Stimulated activated naive CD8-positive, alpha-beta T cell treated with anti-CD3 and anti-CD28 coated beads, Interleukin-15, Interleukin-2, amounts not matched to agents 100 ng/mL and 50 ng/mL, for 24 hours (primary cell): Measurements from ENCODE around the gene DCHS1.

Experiments
- H3K27ac Mint-ChIP-seq: one replicate; pipeline ENCODE4 v1.8.0; 2021; ENCODE audit warnings: mild to moderate bottlenecking, mixed read lengths
- H3K27me3 Mint-ChIP-seq: one replicate; pipeline ENCODE4 v1.8.0; 2021; ENCODE audit warnings: mixed read lengths
- H3K36me3 Mint-ChIP-seq: one replicate; pipeline ENCODE4 v1.8.0; 2021; ENCODE audit warnings: low read depth, mixed read lengths
- H3K4me1 Mint-ChIP-seq: one replicate; pipeline ENCODE4 v1.8.0; 2021; ENCODE audit warnings: low read depth, mixed read lengths
- H3K4me3 Mint-ChIP-seq: one replicate; pipeline ENCODE4 v1.8.0; 2021; ENCODE audit warnings: mild to moderate bottlenecking, mixed read lengths
- H3K9me3 Mint-ChIP-seq: one replicate; pipeline ENCODE4 v1.8.0; 2021; ENCODE audit warnings: mixed read lengths

DCHS1 gene

DNA sequence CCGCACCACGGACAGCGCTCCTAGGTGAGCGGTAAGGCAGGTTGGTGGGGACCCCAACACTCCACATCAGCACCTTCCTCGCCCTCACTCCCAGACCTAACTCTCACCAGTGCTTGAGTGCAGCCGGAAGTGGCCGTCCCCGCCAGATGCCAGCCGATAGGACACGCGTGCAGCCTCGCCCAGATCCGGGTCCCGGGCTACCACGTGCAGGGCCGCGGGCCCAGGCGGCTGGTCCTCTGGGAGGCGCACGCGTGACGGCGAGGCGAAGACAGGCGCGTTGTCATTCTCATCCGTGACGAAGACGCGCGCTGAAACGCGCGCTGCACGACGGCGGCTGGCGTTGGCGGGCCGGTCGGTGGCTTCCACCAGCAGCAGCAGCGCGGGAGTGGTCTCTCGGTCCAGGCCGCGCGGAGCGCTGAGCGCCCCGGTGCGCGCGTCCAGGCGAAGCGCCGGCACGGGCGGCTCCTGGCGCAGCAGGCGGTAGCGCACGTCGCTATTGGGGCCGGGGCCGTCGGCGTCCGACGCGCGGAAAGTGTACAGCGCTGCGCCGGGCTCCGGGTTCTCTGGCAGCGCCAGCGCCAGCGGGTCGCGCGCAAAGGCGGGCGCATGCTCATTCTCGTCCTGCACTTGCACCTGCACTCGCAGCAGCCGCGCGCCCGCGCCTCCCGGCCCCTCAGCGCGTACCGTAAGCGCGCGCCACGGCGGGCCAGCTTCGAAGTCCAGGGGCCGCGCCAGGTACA is 25.5 kb downstream of the DCHS1 start:
- Mint-ChIP-seq H3K9me3 (no peaks in the 10 kb centered on the region), H3K27me3 (no peaks in the 10 kb centered on the region), H3K27ac (no peak overlapping the region), H3K36me3 (no peaks in the 10 kb centered on the region), H3K4me1 (peaks cover 22% of the 10 kb centered on the region), H3K4me3 (no peak overlapping the region)

DNA sequence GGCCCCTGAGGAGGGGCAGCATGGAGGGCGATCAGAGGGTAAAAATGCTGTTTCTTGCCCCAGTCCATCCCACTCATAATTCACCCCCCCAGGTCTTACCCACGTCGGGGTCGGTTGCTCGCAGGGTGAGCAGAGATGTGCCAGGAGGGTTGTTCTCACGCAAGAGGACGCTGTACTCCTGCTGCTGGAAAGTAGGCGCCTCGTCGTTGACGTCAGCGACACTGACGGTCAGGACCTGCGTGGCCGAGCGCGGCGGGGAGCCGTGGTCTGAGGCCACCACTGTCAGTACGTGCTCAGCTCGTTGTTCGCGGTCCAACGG is 26.1 kb downstream of the DCHS1 start:
- Mint-ChIP-seq H3K27ac (no peak overlapping the region), H3K9me3 (no peaks in the 10 kb centered on the region), H3K4me1 (peaks cover 22% of the 10 kb centered on the region), H3K27me3 (no peaks in the 10 kb centered on the region), H3K36me3 (no peaks in the 10 kb centered on the region), H3K4me3 (no peak overlapping the region)

DNA sequence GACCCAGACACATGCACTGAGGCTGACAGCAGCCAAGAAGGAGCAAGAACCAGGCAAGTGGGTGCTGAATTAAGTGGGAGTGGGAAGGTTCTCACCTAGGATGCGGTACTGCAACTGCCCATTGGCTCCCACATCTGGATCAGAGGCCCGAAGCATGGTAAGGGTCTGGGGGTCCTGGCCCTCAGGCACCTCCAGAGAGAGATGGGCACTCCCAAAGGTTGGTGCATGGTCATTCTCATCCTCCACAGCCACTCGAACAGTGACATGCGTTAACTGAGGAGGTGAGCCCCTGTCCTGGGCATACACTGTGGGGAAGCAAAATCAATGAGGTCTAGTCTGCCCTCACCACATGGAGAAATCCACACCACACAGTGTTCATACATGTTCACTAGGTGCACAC is 27.1 kb downstream of the DCHS1 start:
- Mint-ChIP-seq H3K9me3 (no peaks in the 10 kb centered on the region), H3K27me3 (no peaks in the 10 kb centered on the region), H3K27ac (no peak overlapping the region), H3K36me3 (no peaks in the 10 kb centered on the region), H3K4me3 (no peak overlapping the region), H3K4me1 (peaks cover 22% of the 10 kb centered on the region)

DNA sequence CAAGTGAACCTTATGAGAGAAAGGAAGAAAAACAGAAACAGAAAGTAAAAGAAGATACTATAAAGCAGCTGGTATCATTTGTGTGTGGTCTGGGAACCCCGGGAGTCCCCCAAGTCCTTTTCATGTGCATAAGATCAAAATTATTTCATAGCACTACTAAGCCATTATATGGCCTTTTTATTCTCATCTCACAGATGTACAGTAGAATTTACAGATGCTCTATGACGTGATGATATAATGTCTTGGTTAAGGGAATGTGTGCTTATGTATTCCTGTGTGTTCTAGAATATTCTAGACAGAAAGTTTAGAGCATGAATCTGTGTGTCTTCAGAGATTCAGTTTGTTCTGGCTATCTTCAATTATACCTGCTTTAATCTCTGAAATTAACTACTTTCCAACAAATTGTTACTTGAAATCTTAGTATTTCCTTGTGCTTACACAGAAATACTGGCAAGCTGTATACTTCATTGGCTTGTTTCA is 27.8 kb downstream of the DCHS1 start:
- H3K27me3 Mint-ChIP-seq = no peaks in the 10 kb centered on the region
- peaks cover 22% of the 10 kb centered on the region for H3K4me1 Mint-ChIP-seq
- H3K4me3 Mint-ChIP-seq = no peak overlapping the region
- no peaks in the 10 kb centered on the region for H3K9me3 Mint-ChIP-seq
- H3K36me3 Mint-ChIP-seq = no peaks in the 10 kb centered on the region
- peak overlapping the region; percentile 58 for H3K27ac Mint-ChIP-seq

DNA sequence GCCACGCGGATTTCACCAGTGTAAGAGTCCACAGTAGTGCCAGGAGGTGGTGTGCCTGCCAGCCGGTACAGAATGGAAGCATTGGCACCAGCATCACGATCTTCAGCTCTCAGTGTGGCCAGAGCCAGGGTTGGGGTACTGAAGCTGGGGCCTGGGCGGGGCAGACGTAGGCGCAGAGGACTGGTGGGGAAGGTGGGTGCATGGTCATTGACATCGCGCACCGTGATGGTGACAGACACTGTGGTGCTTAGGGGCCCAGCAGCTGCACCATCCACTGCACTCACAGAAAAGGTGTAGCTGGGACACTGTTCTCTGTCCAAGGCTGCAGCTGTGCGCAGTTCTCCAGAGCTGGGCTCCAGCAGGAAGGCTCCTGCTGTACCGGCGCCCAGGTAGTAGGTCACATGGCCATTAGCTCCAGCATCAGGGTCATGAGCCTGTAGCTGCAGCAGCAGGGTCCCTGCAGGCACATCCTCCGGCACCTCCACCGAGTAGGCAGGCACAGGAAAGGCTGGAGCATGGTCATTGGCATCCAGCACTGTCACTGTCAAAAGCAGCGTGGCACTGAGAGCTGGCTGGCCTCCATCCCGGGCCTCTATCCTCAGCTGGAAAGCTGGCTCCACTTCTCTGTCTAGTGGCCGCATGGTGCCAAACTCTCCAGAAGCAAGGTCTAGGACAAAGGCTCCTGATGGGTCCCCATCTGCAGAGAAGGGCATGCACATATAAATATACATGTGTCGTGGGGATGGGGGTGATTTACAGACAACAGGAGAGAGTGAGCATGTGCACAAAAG is 28.4 kb downstream of the DCHS1 start:
- H3K4me3 Mint-ChIP-seq = no peak overlapping the region
- H3K27ac Mint-ChIP-seq = peak overlapping the region; percentile 58
- no peaks in the 10 kb centered on the region for H3K36me3 Mint-ChIP-seq
- no peaks in the 10 kb centered on the region for H3K27me3 Mint-ChIP-seq
- peaks cover 16% of the 10 kb centered on the region for H3K4me1 Mint-ChIP-seq
- no peaks in the 10 kb centered on the region for H3K9me3 Mint-ChIP-seq

DNA sequence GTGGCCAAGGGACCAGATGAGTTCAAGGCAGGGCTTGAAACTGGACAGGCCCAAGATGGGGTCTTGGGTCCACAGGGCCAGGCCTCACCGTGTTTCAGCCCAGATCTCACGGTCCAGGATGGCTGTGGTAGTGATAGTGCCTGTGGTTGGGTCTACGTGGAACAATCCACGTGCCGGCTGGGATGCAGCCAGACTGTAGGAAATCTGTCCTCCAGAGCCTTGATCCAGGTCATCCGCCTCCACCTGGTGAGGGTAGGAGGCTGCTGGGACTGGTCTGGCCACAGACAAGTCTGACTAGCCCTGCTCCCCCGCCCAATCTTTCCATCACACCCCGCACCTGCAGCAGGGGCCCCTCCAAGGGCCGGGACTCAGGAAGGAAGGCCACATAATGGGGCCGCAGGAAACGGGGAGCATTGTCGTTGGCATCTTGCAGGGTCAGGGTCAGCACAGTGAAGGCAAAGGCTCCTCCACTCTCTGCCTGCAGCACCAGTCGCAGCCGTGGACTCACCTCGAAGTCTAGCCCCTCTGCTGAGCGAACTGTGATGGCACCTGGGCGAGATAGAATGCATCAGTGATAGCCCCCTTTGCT is 29.7 kb downstream of the DCHS1 start:
- Mint-ChIP-seq H3K36me3 (no peaks in the 10 kb centered on the region), H3K9me3 (no peaks in the 10 kb centered on the region), H3K27ac (no peak overlapping the region), H3K4me1 (peaks cover 16% of the 10 kb centered on the region), H3K4me3 (no peak overlapping the region), H3K27me3 (no peaks in the 10 kb centered on the region)

DNA sequence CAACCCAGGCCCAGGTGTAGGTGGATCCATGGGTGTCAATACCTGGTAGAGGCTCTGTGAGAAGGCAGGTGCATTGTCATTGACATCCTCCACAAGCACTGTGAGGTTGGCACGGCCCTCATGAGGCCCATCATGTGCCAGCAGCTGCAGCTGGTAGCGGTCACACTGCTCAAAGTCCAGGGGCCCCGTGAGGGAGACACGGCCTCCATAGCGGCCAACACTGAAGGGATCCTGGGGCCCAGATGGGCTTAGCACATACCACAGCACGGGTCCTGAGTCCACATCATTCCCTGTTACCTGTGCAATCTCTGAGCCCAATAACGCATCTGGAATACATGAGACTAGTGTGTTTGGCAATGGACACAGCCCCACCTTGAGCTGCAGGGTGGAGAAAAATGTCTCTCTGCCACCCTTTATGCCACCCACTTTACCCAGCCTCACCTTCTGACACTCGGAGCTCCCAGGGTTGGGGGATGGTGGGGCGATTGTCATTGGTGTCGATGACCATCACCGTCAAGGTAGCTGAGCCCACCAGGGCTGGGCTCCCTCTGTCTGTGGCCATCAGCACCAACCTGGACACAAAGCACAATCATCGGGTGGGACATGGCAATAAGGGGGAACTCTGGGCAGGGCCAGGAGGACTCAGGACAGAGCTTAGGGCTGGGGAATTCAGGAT is 30.3 kb downstream of the DCHS1 start:
- Mint-ChIP-seq H3K27me3 (no peaks in the 10 kb centered on the region), H3K4me1 (peaks cover 16% of the 10 kb centered on the region), H3K9me3 (no peaks in the 10 kb centered on the region), H3K36me3 (no peaks in the 10 kb centered on the region), H3K4me3 (no peak overlapping the region), H3K27ac (no peak overlapping the region)

DNA sequence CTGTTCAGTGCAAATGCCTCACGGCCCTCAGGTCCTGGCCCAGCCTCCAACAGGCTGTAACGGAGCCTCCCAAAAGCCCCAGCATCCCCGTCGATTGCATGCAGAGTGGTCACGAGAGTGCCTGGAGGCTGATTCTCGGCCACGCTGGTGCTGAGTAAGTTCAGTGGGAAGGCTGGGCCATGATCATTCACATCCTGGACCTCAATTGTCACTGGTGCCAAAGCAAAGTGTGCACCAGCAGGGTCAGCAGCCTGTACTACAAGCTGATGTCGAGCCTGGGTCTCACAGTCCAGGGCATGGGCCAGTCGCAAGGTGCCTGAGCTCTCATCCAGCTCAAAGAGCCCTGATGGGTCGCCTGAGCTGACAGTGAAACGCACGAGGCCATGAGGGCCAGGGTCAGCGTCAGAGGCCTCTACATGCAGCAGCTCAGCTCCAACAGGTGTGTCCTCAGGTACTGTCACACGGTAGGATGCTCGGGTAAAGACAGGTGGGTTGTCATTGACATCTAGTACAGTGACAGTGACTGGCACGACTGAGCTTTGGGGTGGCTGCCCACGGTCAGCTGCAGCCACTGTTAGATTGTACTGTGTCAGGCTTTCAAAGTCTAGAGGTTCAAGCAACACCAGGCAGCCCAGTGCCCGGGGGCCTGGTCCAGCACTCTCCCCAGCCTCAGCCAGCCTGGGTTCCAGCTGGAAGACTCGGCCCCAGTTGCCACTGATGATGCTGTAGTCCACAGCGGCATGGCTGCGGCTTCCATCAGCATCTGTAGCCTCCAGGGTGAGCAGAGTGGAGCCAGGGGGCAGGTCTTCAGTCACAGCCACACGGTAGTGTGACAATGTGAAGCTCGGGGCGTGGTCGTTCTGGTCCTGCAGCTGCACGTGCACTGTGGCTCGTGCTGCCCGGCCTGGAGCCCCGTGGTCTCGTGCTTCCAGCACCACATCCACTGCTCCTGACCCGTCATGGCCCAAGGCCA is 31.9 kb downstream of the DCHS1 start:
- H3K27me3 Mint-ChIP-seq = no peaks in the 10 kb centered on the region
- H3K4me3 Mint-ChIP-seq = no peak overlapping the region
- no peaks in the 10 kb centered on the region for H3K36me3 Mint-ChIP-seq
- H3K4me1 Mint-ChIP-seq = peaks cover 16% of the 10 kb centered on the region
- no peaks in the 10 kb centered on the region for H3K9me3 Mint-ChIP-seq
- no peak overlapping the region for H3K27ac Mint-ChIP-seq

DNA sequence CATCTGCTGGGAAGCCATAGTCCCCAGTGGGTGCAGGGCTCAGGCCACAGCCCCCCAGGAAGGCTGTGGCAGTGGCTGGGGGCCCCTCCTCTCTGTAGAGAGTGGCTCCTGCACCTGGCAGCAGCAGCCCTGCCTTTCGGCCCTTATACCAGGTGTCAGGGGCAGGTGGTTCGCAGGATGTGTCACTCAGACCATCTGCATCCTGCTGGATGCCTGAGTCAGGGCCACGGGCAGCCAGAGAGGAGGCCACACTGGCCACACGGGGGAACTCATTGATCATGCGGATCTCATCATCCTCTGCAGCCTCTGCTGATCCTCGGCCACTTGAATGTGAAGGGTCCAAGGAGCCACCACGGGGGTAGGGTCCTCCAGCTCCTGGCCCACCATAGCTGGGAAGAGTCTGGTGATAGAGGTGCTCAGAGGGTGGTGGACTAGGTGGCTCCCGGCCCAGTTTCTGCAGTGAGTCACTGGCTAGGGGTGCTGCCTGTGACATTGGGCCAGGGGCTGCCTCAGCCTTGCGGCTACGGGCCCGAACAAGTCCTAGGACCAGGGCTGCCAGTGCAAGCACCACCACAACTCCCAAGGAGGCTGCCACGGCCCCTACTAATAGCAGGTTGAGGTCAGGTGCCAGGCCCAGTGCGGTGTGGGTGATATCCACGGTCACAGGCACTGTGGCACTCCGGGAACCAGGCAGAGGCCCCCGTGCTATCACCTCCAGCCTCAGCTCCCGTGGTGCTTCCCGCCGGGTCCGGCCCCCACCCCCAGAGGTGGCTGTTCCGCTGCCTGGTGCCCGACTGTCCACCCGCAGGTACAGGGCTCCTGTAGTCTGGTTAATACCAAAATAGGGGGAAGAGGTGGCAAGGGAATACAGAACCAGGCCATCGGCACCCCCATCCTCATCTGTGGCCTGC is 33.1 kb downstream of the DCHS1 start:
- H3K9me3 Mint-ChIP-seq = no peaks in the 10 kb centered on the region
- H3K27me3 Mint-ChIP-seq = no peaks in the 10 kb centered on the region
- H3K27ac Mint-ChIP-seq = no peak overlapping the region
- H3K4me3 Mint-ChIP-seq = no peak overlapping the region
- no peaks in the 10 kb centered on the region for H3K36me3 Mint-ChIP-seq
- H3K4me1 Mint-ChIP-seq = peaks cover 10% of the 10 kb centered on the region

DNA sequence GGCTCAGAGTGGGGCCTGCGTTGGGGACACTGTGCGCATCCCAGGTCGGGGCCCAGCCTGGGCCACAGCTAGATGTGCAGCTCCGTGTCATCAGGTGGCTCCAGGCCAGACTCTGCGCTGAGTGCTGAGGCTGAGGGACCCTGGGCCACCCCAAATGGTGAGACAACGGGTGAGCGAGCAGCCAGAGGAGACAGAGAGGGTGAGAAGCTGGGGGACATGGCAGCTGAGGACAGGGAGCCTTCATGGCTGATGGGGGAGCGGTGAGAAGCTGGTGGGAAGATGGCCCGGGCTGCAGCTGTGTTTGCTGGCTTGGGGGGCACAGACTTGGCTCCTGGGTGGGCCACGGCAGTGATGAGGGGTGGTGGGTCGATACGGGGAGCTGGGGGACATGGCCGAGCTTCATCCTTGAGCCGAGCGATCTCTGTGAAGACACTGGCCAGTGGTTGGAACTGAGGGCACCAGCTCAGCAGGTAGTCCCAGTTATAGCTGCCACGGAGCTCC is 33.8 kb downstream of the DCHS1 start:
- H3K4me1 Mint-ChIP-seq = peaks cover 4% of the 10 kb centered on the region
- H3K36me3 Mint-ChIP-seq = no peaks in the 10 kb centered on the region
- no peaks in the 10 kb centered on the region for H3K9me3 Mint-ChIP-seq
- H3K27ac Mint-ChIP-seq = no peak overlapping the region
- no peak overlapping the region for H3K4me3 Mint-ChIP-seq
- H3K27me3 Mint-ChIP-seq = no peaks in the 10 kb centered on the region

DNA sequence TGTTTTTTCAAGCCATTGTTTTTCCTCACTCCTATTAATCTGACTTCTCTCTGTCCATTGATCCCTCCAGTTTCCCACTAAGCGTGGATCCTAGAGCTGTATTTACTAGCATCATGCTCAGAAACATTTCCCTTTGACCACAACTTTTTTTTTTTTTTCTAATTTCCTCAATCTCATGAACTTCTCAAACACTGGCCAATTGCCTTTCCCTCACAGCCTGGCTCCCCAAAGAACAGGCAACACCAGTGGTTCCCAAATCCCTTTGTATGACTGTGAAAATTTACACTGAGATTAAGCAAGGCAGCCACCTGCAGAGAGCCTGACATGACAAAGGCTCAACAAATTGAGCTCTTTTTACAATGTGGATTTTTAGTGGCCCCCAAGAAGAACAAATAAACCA is 35.0 kb downstream of the DCHS1 start:
- H3K9me3 Mint-ChIP-seq = no peaks in the 10 kb centered on the region
- H3K27ac Mint-ChIP-seq = no peak overlapping the region
- peaks cover 10% of the 10 kb centered on the region for H3K4me1 Mint-ChIP-seq
- H3K36me3 Mint-ChIP-seq = peaks cover 5% of the 10 kb centered on the region
- no peak overlapping the region for H3K4me3 Mint-ChIP-seq
- H3K27me3 Mint-ChIP-seq = no peaks in the 10 kb centered on the region

DNA sequence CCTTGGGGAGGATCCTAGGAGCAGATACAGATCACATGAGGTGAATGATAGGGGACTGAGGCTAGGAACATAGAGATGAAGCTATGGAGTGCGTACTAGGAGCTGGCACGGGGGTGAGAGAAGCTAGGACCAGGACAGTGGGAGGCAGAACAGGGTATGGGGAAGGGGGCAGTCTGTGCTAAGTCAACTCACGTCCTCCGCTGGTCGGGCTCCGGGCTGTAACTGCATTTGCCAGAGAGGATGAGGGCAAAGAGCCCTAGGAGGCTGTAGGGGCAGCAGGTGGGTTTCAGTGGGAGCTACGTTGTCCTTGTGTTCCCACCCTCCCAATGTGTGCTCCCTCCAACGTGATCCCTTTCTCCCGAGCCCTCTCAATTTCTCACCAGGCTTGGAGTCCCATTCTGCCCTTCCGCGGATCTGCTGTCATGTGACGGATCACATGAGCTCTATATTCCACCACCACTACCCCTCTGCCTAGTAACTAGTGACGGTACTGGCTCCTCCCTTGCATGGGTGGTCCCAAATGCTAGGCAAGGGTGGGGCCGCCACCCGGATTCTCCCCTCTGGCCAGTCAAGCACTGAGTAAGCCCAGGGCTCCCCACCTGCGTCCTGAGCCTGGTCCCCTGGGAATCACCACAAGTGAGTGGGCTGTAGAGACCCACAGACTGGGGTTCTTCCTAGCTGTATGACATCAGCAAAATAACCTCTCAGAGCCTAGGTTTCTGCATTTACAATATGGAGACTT is 36.4 kb downstream of the DCHS1 start, which contains the start of gene TPP1:
Gene TPP1 (minus strand): TSS at position 419 of the 742 bp plus-strand sequence. CDS start 22 bp downstream, at position 397.
- no peaks in the 10 kb centered on the region for H3K27me3 Mint-ChIP-seq
- H3K36me3 Mint-ChIP-seq = peaks cover 11% of the 10 kb centered on the region
- no peaks in the 10 kb centered on the region for H3K9me3 Mint-ChIP-seq
- no peak within 1 kb of the TSS for H3K27ac Mint-ChIP-seq
- peaks cover 11% of the 10 kb centered on the region for H3K4me1 Mint-ChIP-seq
- H3K4me3 Mint-ChIP-seq = no peak within 1 kb of the TSS
